Hematopoietic multipotent progenitor cell treated with erythropoietin and hydrocortisone succinate and interleukin-3 and kit ligand, for 17 days (in vitro differentiated cells): ENCODE measurements around the gene TMEM132A.

Experiments used
- DNase-seq: peaks from one replicate; pipeline ENCODE4 v3.0.0-alpha.2; 2015; ENCODE audit warnings: low spot score

Gene TMEM132A

GRCh38 chr11:60921777-60922335 is 2.4 kb upstream of the TMEM132A start:
- DNase-seq, result no peak

GRCh38 chr11:60922906-60923305 is 1.4 kb upstream of the TMEM132A start:
- DNase-seq, result no peak

DNA sequence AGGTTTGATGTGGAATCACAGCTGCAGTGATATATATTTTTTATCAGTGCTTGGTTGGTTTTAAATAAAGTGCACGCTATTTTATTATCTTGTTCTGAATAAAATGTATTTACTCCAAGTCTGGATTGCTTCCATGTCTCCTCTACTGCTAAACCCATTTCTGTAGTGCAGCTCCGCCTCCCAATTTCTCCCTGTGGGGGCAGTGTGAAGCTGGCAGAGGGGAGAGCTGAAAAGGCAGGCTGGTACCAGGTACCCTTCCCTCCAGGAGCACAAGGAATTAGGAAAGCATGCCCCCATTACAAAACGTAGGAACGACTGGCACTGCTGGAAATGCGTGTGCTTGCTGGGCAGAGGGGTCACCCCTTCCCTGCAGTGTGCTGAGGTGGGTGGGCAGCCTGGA is 934 bp upstream of the TMEM132A start:
- DNase-seq, result no peak

GRCh38 chr11:60923800-60924109 is 505 bp upstream of the TMEM132A start:
- DNase-seq, result no peak

- DNase-seq, result no peak
Observed at GRCh38 chr11:60924906-60925853, 920 bp downstream of the TMEM132A start.

- no peak for DNase-seq
Observed at GRCh38 chr11:60925868-60926267, 1.6 kb downstream of the TMEM132A start.

DNA sequence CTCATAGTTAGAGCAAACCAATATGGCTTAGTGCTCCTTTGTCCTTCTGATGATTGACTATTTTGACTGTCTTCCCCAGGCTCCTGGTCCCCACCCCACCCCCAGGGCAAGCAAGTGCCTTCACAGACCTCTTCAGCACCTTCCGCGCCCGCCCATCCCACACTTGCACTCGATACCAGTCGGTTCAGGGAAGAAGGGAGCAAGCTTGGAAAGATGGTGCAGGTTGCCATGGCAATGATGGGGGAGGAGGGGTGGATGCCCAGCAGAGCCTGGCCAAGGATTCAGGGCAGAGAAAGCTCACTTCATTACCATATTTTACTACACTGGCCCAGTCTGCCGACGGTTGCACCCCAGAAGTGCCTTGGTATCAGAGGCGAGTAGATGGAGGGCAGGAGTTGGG is 2.2 kb downstream of the TMEM132A start:
- DNase-seq, result no peak

DNA sequence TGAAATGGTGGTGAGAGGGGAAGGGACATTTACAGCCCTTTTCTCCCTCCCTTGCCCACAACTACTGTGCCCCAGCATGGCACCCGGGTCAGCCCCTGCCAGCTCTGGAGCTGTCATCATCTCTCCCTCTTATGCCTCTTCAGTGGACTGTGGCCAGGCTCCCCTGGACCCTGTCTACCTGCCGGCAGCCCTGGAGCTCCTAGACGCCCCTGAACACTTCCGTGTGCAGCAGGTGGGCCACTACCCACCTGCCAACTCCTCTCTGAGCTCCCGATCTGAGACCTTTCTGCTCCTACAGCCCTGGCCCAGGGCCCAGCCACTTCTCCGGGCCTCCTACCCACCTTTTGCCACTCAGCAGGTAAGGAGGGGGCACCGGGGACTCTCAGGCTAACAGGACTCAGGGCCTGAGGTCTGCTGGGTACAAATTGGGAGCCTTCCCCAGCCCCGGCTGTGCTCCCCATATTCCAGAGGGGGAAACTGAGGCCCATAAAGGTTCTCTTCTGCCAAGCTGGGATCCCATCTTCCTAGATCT is 2.9 kb downstream of the TMEM132A start:
- no peak for DNase-seq

GRCh38 chr11:60927600-60927999 is 3.3 kb downstream of the TMEM132A start:
- no peak for DNase-seq

- no peak for DNase-seq
Observed at GRCh38 chr11:60928563-60929001, 4.3 kb downstream of the TMEM132A start.

GRCh38 chr11:60929764-60930163 is 5.5 kb downstream of the TMEM132A start:
- DNase-seq, result no peak

DNA sequence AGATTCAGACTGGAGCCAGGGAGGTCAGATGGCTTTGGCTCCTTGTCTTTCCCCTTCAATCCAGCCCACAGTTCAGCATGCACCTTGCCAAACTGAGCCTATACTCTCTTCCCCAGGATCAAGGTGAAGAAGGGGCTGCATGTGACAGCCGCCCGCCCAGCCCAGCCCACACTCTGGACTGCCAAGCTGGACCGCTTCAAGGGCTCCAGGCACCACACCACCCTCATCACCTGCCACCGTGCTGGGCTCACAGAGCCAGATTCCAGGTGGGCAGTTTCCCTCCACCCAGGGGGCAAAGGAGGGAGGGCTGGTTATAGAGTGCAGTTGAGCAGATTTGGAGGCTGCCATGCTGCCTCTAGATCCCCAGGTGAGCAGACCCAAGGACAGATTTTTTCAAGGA is 6.1 kb downstream of the TMEM132A start:
- no peak for DNase-seq

DNA sequence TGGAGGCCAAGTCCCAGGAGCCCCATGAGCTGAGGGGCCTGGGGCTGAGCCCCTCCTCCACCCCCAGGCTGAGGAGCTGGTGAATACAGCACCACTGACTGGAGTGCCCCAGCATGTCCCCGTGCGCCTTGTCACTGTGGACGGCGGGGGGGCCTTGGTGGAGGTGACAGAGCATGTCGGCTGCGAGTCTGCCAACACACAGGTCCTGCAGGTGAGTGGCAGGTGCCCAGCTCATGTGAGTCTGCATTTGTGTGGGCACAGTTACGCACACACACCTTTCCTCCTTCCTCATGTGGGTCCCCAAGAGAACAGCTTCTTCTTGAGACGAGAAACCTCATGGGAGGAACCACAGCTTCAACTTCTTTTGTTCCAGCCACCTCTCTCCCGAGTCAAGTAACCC is 7.7 kb downstream of the TMEM132A start:
- DNase-seq, result no peak

DNA sequence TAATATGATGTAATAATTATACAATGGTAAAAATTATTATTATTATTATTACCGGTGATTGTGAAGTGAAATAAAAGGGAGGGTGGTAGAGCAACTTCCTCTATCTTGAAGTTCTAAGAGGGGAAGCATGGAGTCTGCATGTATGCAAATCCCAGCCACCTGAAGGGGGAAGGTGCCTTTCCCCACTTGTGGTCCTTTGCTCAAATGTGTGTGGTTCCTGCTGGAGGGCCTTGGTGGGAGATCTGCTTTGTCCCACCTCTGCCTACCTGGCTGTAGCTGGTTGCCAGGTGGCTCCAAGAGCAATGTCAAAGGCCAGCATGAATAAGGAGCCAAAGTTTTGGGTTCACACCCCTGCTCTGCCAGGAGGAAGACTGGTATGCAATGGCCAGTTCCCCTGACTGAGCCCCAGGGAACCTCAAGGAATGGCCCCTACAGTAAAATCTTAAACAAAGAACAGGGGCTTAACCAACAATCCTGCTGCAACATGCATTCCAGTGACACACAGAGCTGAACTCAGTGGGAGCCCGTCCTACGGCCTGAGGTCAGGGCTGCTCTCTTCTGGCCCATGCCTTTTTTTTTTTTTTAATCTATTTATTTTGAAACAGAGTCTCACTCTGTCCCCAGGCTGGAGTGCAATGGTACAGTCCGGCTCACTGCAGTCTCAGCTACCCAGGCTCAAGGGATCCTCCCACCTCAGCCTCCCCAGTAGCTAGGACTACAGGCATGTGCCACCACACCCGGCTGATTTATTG is 8.5 kb downstream of the TMEM132A start:
- no peak for DNase-seq

GRCh38 chr11:60933416-60934123 is 9.3 kb downstream of the TMEM132A start:
- no peak for DNase-seq

DNA sequence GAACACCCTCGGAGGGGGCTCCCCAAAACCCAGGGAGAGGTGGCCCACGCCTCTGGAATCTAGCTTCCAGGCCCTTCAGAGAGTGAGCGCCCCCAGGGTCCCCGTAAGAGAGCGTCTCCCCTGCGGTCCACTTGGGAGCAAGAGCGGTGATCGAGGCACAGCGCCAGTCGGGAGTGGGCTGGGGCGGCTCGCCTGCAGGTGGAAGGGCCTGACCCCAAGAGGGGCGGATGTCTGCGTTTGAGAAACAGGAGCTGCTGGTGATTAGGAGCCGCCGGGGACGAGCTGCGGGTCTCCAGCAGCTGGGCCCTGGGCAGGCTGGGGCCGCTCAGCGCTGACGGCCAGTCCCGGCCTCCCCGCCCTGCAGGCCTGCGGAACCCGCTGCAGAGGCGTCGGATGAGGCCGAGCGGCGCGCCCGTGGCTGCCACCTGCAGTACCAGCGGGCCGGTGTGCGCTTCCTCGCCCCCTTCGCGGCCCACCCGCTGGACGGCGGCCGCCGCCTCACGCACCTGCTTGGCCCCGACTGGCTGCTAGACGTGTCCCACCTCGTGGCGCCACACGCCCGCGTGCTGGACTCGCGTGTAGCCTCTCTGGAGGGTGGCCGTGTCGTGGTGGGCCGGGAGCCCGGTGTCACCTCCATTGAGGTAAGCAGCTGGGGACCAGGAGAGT is 10.0 kb downstream of the TMEM132A start:
- no peak for DNase-seq

- no peak for DNase-seq
Observed at GRCh38 chr11:60934790-60935605, 10.7 kb downstream of the TMEM132A start.

DNA sequence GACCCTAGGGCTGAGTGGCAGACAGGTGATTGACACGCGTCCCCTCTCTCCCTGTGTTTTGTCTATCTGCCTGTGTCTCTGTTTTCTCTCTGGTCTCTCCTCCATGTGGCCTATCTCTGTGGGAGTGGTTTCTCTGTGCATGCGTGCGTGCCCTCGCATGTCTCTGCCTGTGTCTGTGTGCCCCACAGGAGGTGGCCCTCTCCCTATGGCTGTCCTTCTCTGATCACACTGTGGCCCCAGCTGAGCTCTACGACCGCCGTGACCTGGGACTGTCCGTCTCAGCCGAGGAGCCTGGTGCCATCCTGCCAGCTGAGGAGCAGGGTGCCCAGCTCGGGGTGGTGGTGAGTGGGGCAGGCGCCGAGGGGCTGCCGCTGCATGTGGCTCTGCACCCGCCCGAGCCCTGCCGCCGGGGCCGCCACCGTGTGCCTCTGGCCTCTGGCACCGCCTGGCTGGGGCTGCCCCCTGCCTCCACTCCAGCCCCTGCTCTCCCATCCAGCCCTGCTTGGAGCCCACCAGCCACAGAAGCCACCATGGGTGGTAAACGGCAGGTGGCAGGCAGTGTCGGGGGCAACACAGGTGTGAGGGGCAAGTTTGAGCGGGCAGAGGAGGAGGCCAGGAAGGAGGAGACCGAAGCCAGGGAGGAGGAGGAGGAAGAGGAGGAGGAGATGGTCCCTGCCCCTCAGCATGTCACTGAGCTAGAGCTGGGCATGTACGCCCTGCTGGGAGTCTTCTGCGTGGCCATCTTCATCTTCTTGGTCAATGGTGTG is 11.6 kb downstream of the TMEM132A start:
- DNase-seq, result no peak

- DNase-seq, result no peak
Observed at GRCh38 chr11:60936467-60937143, 12.3 kb downstream of the TMEM132A start.
